AG10803 (cell line): ENCODE data around the gene FSTL4.

Experiments
- DNase-seq: peaks from one replicate; pipeline ENCODE4 v3.0.0; 2010; ENCODE audit warnings: low read depth
- H3K4me3 ChIP-seq: 2 replicates; pipeline ENCODE4 v1.5.1; 2011; ENCODE audit warnings: mild to moderate bottlenecking, low read length, control low read depth
- TF ChIP-seq, protein P1 (sequence below): conservative IDR thresholded peaks from 2 replicates; pipeline ENCODE4 v1.5.1; 2011; ENCODE audit warnings: mild to moderate bottlenecking, low read length, control low read depth, inconsistent platforms

Gene FSTL4

GRCh38 chr5:133472829-133473228 is 139.5 kb downstream of the FSTL4 start:
- TF ChIP-seq, protein P1, sequence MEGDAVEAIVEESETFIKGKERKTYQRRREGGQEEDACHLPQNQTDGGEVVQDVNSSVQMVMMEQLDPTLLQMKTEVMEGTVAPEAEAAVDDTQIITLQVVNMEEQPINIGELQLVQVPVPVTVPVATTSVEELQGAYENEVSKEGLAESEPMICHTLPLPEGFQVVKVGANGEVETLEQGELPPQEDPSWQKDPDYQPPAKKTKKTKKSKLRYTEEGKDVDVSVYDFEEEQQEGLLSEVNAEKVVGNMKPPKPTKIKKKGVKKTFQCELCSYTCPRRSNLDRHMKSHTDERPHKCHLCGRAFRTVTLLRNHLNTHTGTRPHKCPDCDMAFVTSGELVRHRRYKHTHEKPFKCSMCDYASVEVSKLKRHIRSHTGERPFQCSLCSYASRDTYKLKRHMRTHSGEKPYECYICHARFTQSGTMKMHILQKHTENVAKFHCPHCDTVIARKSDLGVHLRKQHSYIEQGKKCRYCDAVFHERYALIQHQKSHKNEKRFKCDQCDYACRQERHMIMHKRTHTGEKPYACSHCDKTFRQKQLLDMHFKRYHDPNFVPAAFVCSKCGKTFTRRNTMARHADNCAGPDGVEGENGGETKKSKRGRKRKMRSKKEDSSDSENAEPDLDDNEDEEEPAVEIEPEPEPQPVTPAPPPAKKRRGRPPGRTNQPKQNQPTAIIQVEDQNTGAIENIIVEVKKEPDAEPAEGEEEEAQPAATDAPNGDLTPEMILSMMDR = no peak
- no peak for DNase-seq
- no peak overlapping the region for H3K4me3 ChIP-seq

DNA sequence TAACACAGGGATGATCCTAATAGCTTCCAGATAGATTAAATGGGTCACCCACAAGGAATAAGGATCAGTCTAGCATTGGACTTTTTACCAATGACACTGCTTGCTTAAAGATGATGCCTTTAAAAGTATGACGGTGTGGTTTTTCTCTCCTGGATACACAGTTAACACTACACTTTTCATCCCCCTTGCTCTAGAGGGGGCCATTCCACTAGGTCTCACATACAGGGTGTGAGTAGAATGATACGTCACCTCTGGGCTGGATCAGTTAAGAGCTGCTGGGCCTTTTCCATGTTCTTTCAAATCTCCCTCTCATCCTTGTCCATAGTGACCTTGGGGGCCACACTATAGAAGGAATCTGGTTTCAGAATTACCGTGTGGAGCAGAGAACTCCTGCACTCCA is 140.6 kb downstream of the FSTL4 start:
- DNase-seq = no peak
- no peak overlapping the region for H3K4me3 ChIP-seq
- TF ChIP-seq, protein P1 = no peak

GRCh38 chr5:133470841-133471240 is 141.5 kb downstream of the FSTL4 start:
- no peak for DNase-seq
- TF ChIP-seq, protein P1 = no peak
- no peak overlapping the region for H3K4me3 ChIP-seq

DNA sequence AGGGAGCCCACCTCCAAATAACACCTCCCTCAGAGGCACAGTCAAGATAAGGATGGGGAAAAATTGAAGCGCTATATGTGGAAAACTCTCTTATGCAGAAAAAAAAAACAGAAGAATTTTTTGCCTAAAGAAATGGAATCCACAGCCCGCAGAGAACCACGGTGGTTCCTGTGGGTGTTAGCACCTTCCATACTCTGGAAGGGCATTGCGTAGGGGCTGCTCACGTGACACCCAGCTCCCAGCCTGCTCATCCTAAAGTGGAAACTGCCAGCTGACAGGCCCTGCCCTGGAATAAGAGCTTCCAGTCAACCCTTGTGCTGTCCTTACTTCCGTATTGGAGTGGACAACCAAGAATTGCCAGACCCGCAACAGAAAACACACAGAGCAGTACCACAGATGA is 142.5 kb downstream of the FSTL4 start:
- TF ChIP-seq, protein P1 = no peak
- no peak overlapping the region for H3K4me3 ChIP-seq
- no peak for DNase-seq

DNA sequence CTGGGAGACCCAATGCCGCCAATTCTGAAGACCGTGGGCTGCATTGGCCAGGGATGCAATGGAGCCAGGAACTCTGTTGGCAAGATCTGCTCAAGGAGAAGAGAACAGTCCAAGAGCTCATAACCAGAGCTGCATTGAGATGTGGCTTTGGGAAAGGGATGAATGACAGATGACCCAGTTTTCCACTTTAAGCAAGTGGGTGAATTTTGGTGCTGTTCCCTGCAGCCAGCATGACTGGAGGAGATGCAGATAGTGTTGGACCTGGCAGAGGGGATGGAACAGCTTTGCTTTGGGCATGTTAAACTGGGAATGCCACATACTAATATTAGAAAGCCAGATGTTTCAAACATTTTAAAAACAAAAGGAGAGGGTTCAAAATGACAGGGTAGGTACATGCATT is 143.1 kb downstream of the FSTL4 start:
- no peak for DNase-seq
- no peak overlapping the region for H3K4me3 ChIP-seq
- TF ChIP-seq, protein P1 = no peak

DNA sequence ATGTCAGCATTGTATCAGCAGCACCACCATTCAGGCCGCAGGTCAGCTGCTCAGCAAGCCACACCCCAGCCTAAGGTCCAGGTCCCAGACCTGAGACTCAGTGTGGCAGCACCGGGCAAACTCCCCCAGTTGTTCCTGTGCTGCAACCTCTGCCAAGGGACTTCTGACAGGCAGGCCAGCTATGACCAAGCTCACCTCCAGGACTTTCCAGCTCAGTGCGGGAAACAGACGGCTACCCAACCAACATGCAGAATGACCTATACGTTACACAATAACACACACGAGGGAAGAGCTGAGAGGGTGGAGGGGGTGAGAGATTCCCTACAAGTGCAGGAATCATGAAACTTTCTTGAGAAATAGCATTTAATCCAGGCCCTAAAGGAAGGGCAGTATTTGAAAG is 143.7 kb downstream of the FSTL4 start:
- TF ChIP-seq, protein P1 = no peak
- no peak overlapping the region for H3K4me3 ChIP-seq
- no peak for DNase-seq

GRCh38 chr5:133467826-133468463 is 144.4 kb downstream of the FSTL4 start:
- no peak overlapping the region for H3K4me3 ChIP-seq
- TF ChIP-seq, protein P1 = no peak
- DNase-seq = no peak
